Limb (tissue), 2 donors: ENCODE results near the gene CASP9.
A peak's percentile ranks its signal among the peaks of the same experiment; 100 is the strongest.

ENCODE experiments used
- DNase-seq, 2 donors: peaks; one replicate each; pipeline ENCODE4 v3.0.0-alpha.2; 2016; ENCODE audit errors: extremely low spot score in 2 of 2

Gene CASP9

GRCh38 chr1:15524021-15524282 lies at the start of gene CASP9:
Gene CASP9 (minus strand): TSS chr1:15524215. CDS start chr1:15524200, 15 bp downstream.
- no peak for DNase-seq

GRCh38 chr1:15573477-15573876 lies 49.5 kb upstream of the CASP9 start:
- no peak for DNase-seq

- no peak for DNase-seq
Observed at GRCh38 chr1:15571266-15571665, 47.3 kb upstream of the CASP9 start.

GRCh38 chr1:15570861-15571260 lies 46.8 kb upstream of the CASP9 start:
- no peak for DNase-seq

GRCh38 chr1:15568387-15569073 lies 44.5 kb upstream of the CASP9 start:
- DNase-seq: no peak

GRCh38 chr1:15559189-15559810 lies 35.3 kb upstream of the CASP9 start:
- DNase-seq: no peak

GRCh38 chr1:15558516-15558915 lies 34.5 kb upstream of the CASP9 start:
- no peak for DNase-seq

GRCh38 chr1:15557594-15557993 lies 33.6 kb upstream of the CASP9 start:
- DNase-seq: no peak

GRCh38 chr1:15557008-15557407 lies 33.0 kb upstream of the CASP9 start:
- no peak for DNase-seq

- DNase-seq: no peak
Observed at GRCh38 chr1:15550573-15550972, 26.6 kb upstream of the CASP9 start.

- no peak for DNase-seq
Observed at GRCh38 chr1:15546641-15547040, 22.6 kb upstream of the CASP9 start.

- DNase-seq: no peak
Observed at GRCh38 chr1:15543589-15544568, 19.9 kb upstream of the CASP9 start.

GRCh38 chr1:15543251-15543588 lies 19.2 kb upstream of the CASP9 start:
- DNase-seq: no peak

- no peak for DNase-seq
Observed at GRCh38 chr1:15542388-15543250, 18.6 kb upstream of the CASP9 start.

- no peak for DNase-seq
Observed at GRCh38 chr1:15541231-15541792, 17.3 kb upstream of the CASP9 start.

GRCh38 chr1:15540186-15540585 lies 16.2 kb upstream of the CASP9 start:
- DNase-seq: no peak

GRCh38 chr1:15538771-15539170 lies 14.8 kb upstream of the CASP9 start:
- no peak for DNase-seq

GRCh38 chr1:15531682-15532081 lies 7.7 kb upstream of the CASP9 start:
- no peak for DNase-seq

- DNase-seq: no peak
Observed at GRCh38 chr1:15531003-15531402, 7.0 kb upstream of the CASP9 start.

- peak; percentile 98 to 100 for DNase-seq
Observed at GRCh38 chr1:15526490-15527339, 2.7 kb upstream of the CASP9 start, which contains the start of gene DNAJC16. Gene DNAJC16 (plus strand): TSS chr1:15526848. CDS start chr1:15529106, 2,258 bp downstream.
